ENCODE results near the gene APOA5. TPM values are rescaled to one million over a fixed set of nuclear protein-coding genes. Genes with fewer than 3 reads are reported as not detected.
A peak's percentile ranks its signal among the peaks of the same experiment; 100 is the strongest.

The APOA5 gene
- total RNA-seq, 1 donor from 2014 or later = not detected

GRCh38 chr11:116800610-116801009 lies 8.9 kb upstream of the APOA5 start:
- DNase-seq (ENCODE audit: low read depth, low spot score) = no peak

GRCh38 chr11:116798368-116798767 lies 6.7 kb upstream of the APOA5 start:
- no peak for DNase-seq (ENCODE audit: low read depth, low spot score)

- DNase-seq (ENCODE audit: low read depth, low spot score) = no peak
Observed at GRCh38 chr11:116797816-116798215, 6.1 kb upstream of the APOA5 start.

- DNase-seq (ENCODE audit: low read depth, low spot score) = no peak
Observed at GRCh38 chr11:116796548-116796947, 4.9 kb upstream of the APOA5 start.

- no peak for DNase-seq (ENCODE audit: low read depth, low spot score)
Observed at GRCh38 chr11:116794851-116795250, 3.2 kb upstream of the APOA5 start.

GRCh38 chr11:116793772-116794097 lies 2.1 kb upstream of the APOA5 start:
- no peak for DNase-seq (ENCODE audit: low read depth, low spot score)

GRCh38 chr11:116792869-116793771 lies 1.4 kb upstream of the APOA5 start:
- DNase-seq (ENCODE audit: low read depth, low spot score) = no peak

GRCh38 chr11:116792144-116792868 lies 627 bp upstream of the APOA5 start:
- DNase-seq (ENCODE audit: low read depth, low spot score) = no peak

- no peak for DNase-seq (ENCODE audit: low read depth, low spot score)
Observed at GRCh38 chr11:116791002-116791812, 472 bp downstream of the APOA5 start.

- DNase-seq (ENCODE audit: low read depth, low spot score) = no peak
Observed at GRCh38 chr11:116790167-116791001, 1.3 kb downstream of the APOA5 start.

GRCh38 chr11:116788975-116789374 lies 2.7 kb downstream of the APOA5 start:
- no peak for DNase-seq (ENCODE audit: low read depth, low spot score)

GRCh38 chr11:116788534-116788933 lies 3.1 kb downstream of the APOA5 start:
- DNase-seq (ENCODE audit: low read depth, low spot score) = no peak

- peak; percentile 24 for DNase-seq (ENCODE audit: low read depth, low spot score)
Observed at GRCh38 chr11:116787786-116788486, 3.7 kb downstream of the APOA5 start, which contains the start of gene ZPR1. Gene ZPR1, minus strand, starts transcription at chr11:116788023. Its CDS starts 33 bp downstream, at chr11:116787990.

- DNase-seq (ENCODE audit: low read depth, low spot score) = no peak
Observed at GRCh38 chr11:116787436-116787785, 4.3 kb downstream of the APOA5 start.

GRCh38 chr11:116786966-116787365 lies 4.7 kb downstream of the APOA5 start:
- DNase-seq (ENCODE audit: low read depth, low spot score) = no peak

- no peak for DNase-seq (ENCODE audit: low read depth, low spot score)
Observed at GRCh38 chr11:116786326-116786725, 5.4 kb downstream of the APOA5 start.

- no peak for DNase-seq (ENCODE audit: low read depth, low spot score)
Observed at GRCh38 chr11:116782728-116783127, 9.0 kb downstream of the APOA5 start.

- DNase-seq (ENCODE audit: low read depth, low spot score) = no peak
Observed at GRCh38 chr11:116778556-116778955, 13.1 kb downstream of the APOA5 start.

GRCh38 chr11:116777056-116777455 lies 14.6 kb downstream of the APOA5 start:
- no peak for DNase-seq (ENCODE audit: low read depth, low spot score)

GRCh38 chr11:116776522-116776984 lies 15.1 kb downstream of the APOA5 start:
- DNase-seq (ENCODE audit: low read depth, low spot score) = no peak

All from pulmonary artery endothelial cell (primary cell).